GM11168 (cell line): ENCODE results near the gene AGK.

Experiments used
- in situ Hi-C: fragments of 300-500 bp; cut with MboI; formaldehyde crosslinking; loops from one replicate; pipeline ENCODE4 v1.12.0; 2022; ENCODE audit warnings: low sequenced_read_pairs; ENCODE audit not compliant: unreplicated experiment

The AGK gene

GRCh38 chr7:141551094-141551781 lies at the start of gene AGK:
AGK (plus strand) TSS chr7:141551410; CDS start chr7:141555467, 4,057 bp downstream.
- in situ Hi-C loops = loop anchor here (10.0 kb wide), 1 partner anchor 94 kb away; no protein-coding TSS in a partner anchor

GRCh38 chr7:141501451-141501850 lies 49.8 kb upstream of the AGK start:
- in situ Hi-C loops = no loop called here

GRCh38 chr7:141511316-141511675 lies 39.9 kb upstream of the AGK start:
- in situ Hi-C loops = no loop called here

- in situ Hi-C loops = no loop called here
These were observed 39.4 kb upstream of the AGK start for GRCh38 chr7:141511676-141512396.

GRCh38 chr7:141512597-141512996 lies 38.6 kb upstream of the AGK start:
- in situ Hi-C loops = no loop called here

GRCh38 chr7:141513720-141514119 lies 37.5 kb upstream of the AGK start:
- in situ Hi-C loops = no loop called here

- in situ Hi-C loops = no loop called here
These were observed 35.3 kb upstream of the AGK start for GRCh38 chr7:141515941-141516340.

GRCh38 chr7:141519623-141520022 lies 31.6 kb upstream of the AGK start:
- in situ Hi-C loops = no loop called here

- in situ Hi-C loops = no loop called here
These were observed 28.4 kb upstream of the AGK start for GRCh38 chr7:141522657-141523342.

GRCh38 chr7:141525973-141526514 lies 25.2 kb upstream of the AGK start:
- in situ Hi-C loops = loop anchor here (25.0 kb wide), 1 partner anchor 714 kb away; no protein-coding TSS in a partner anchor

GRCh38 chr7:141527076-141527475 lies 24.1 kb upstream of the AGK start:
- in situ Hi-C loops = loop anchor here (25.0 kb wide), 1 partner anchor 715 kb away; no protein-coding TSS in a partner anchor

GRCh38 chr7:141528399-141528798 lies 22.8 kb upstream of the AGK start:
- in situ Hi-C loops = loop anchor here (25.0 kb wide), 1 partner anchor 716 kb away; no protein-coding TSS in a partner anchor

- in situ Hi-C loops = loop anchor here (25.0 kb wide), 1 partner anchor 721 kb away; no protein-coding TSS in a partner anchor
These were observed 17.9 kb upstream of the AGK start for GRCh38 chr7:141533149-141533949.

- in situ Hi-C loops = loop anchor here (25.0 kb wide), 1 partner anchor 723 kb away; no protein-coding TSS in a partner anchor
These were observed 16.2 kb upstream of the AGK start for GRCh38 chr7:141534757-141535737.

- in situ Hi-C loops = loop anchor here (25.0 kb wide), 1 partner anchor 726 kb away; no protein-coding TSS in a partner anchor
These were observed 13.3 kb upstream of the AGK start for GRCh38 chr7:141537906-141538305.

GRCh38 chr7:141541375-141541774 lies 9.8 kb upstream of the AGK start:
- in situ Hi-C loops = loop anchor here (25.0 kb wide), 1 partner anchor 729 kb away; no protein-coding TSS in a partner anchor

- in situ Hi-C loops = loop anchor here (25.0 kb wide), 1 partner anchor 733 kb away; no protein-coding TSS in a partner anchor
These were observed 6.4 kb upstream of the AGK start for GRCh38 chr7:141544831-141545230.

GRCh38 chr7:141549582-141549981 lies 1.6 kb upstream of the AGK start:
- in situ Hi-C loops = loop anchor here (25.0 kb wide), 1 partner anchor 737 kb away; no protein-coding TSS in a partner anchor
